SJCRH30 (cell line): ENCODE results near the gene PNPLA7. TPM values are rescaled to one million over a fixed set of nuclear protein-coding genes. Genes with fewer than 3 reads are reported as not detected.
"Not testable (repeated sequence)": the region's sequence is repeated elsewhere in the genome, so short reads cannot be mapped to it uniquely, and the experiment has no call there.

Experiments used
- DNase-seq, 2 experiments: peaks; one replicate each; pipeline ENCODE4 v3.0.0-alpha.2; 2015 to 2020
- H3K27ac ChIP-seq: fragments of 250-450 bp; sonication (Bioruptor Pico); 2 replicates; pipeline ENCODE4 v1.5.1; 2020; ENCODE audit warnings: mild to moderate bottlenecking, moderate library complexity
- H3K27me3 ChIP-seq: fragments of 250-450 bp; sonication (Bioruptor Pico); 2 replicates; pipeline ENCODE4 v1.5.1; 2020; ENCODE audit warnings: mild to moderate bottlenecking, moderate library complexity
- H3K36me3 ChIP-seq: fragments of 250-450 bp; sonication (Bioruptor Pico); 2 replicates; pipeline ENCODE4 v1.5.1; 2020; ENCODE audit warnings: mild to moderate bottlenecking, moderate library complexity
- H3K4me1 ChIP-seq: fragments of 250-450 bp; sonication (Bioruptor Pico); 2 replicates; pipeline ENCODE4 v1.5.1; 2020; ENCODE audit warnings: mild to moderate bottlenecking, moderate library complexity
- H3K4me3 ChIP-seq: fragments of 250-450 bp; sonication (Bioruptor Pico); 2 replicates; pipeline ENCODE4 v1.5.1; 2020; ENCODE audit warnings: mild to moderate bottlenecking, moderate library complexity
- H3K9me3 ChIP-seq: fragments of 250-450 bp; sonication (Bioruptor Pico); replicated peaks from 2 replicates; pipeline ENCODE4 v1.5.1; 2020; ENCODE audit warnings: mild to moderate bottlenecking, moderate library complexity
- total RNA-seq: library from RNA; depleted of rRNA; stranded (reverse); fragments of >200 nt; shearing (Covaris generic); gene quantifications from 2 replicates; pipeline ENCODE4 v1.2.3, GENCODE V29; 2014

Gene PNPLA7
- total RNA-seq, 1 experiment from 2014 or later = 0.14 TPM

DNA sequence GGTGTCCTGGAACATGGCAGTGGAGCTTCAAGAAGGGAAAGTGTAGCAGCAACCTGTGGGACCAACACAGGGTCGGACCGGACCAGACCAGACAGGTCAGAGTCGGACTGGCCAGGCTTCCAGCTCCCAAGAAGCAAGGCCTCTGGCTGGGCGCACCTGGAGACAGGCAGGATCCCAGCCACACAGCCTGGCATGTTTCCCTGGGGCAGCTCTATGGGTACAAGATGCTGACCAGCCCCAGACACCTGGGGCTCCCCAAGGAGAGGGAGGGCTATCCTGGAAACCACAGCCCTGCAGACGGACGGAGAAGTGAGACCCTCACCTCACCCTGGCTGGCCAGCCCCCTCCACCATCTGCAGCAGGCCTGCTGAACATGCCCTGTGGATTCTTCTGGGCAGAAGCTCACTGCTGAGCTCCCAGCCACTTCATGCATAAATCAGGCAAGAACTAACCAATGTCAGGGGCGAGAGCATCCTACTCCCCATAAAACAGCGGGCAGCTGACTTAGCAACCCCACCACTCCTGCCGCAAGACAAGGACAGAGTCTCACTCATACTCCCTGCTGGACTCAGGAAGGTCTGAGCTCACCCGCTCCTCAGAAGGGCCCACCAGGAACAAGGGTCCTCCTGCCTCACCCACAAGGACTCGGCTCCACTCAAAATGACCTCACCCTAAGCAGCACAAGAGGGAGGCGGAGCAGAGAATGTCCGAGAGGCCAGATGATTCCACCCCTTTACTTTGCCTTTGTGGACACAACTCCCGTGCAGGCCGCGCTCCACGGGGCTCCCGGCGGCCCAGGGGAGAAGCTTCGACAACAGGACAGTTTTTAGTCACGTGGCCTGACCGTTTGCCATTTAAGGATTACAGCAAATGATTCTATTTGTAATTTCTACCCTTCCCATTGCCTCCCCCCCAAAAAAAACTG lies 31.4 kb upstream of the PNPLA7 start:
- Histone ChIP-seq H3K27ac (no peak overlapping the region), H3K9me3 (no peaks in the 10 kb centered on the region), H3K4me1 (peaks cover 9% of the 10 kb centered on the region; the same call in 1 of the 2 replicates), H3K4me3 (no peak overlapping the region), H3K36me3 (peaks cover 25% of the 10 kb centered on the region), H3K27me3 (no peaks in the 10 kb centered on the region)
- DNase-seq = no peak

GRCh38 chr9:137580954-137581322 lies 30.7 kb upstream of the PNPLA7 start:
- Histone ChIP-seq H3K4me1 (peaks cover 9% of the 10 kb centered on the region; the same call in 1 of the 2 replicates), H3K4me3 (no peak overlapping the region), H3K9me3 (no peaks in the 10 kb centered on the region), H3K27me3 (no peaks in the 10 kb centered on the region), H3K27ac (no peak overlapping the region), H3K36me3 (peaks cover 23% of the 10 kb centered on the region; the same call in 1 of the 2 replicates)
- DNase-seq = no peak

DNA sequence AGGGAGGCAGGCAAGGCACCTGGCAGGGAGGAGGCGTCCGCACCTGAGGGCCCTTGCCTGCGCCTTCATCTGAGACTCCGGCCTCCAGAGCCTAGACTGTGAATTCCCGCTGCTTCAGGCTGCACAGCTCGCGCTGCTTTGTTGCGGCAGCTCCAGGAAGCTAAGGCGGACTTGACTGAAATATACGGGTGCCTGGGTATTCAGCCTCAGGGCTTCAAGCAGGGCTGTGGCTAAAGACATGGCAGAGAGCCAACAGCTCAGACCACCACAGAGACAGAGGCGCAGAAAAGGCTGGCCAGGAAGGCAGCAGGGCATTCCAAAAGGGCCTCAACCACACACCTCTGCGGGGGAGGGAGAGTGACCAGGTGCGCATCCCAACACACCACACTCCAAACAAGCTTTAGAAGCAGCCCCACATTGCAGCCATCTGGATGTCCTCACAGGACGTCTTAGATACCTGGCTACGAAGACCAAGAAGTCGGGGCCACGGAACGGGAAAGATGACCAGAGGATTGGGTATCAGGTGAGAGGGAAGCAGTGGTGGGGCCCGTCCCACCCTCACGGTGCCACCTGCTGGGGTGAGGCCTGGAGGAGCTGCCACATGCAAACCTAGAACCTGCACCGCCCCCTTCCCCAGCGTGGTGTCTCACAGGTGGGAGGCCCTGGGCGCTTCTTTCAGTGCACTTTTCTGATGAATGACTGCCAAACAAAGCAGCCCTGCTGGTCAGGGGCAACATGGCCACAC lies 30.2 kb upstream of the PNPLA7 start:
- Histone ChIP-seq H3K27me3 (no peaks in the 10 kb centered on the region), H3K4me1 (peaks cover 9% of the 10 kb centered on the region; the same call in 1 of the 2 replicates), H3K4me3 (no peak overlapping the region), H3K9me3 (no peaks in the 10 kb centered on the region), H3K27ac (no peak overlapping the region), H3K36me3 (peaks cover 23% of the 10 kb centered on the region; the same call in 1 of the 2 replicates)
- peak; percentile 81 for DNase-seq

DNA sequence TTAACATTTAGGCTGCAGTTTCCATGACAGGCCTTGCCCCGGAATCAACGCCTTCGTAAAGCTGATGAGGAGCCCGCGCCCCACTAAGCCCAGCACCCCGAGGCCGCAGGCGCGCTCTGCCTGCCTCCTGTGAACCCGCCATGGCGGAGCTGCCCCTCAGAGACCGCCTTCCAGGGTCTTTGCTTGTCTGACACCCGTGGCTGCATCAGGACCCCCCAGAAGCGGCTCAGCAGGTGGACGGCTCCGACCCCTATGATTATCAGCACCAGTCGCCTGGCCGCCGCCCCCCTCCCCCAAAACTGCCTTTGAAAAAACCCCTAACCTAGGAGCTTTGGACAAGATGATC lies 29.0 kb upstream of the PNPLA7 start:
- H3K27ac ChIP-seq = no peak overlapping the region
- peak overlapping the region; percentile 95; the same call in 1 of the 2 replicates for H3K4me3 ChIP-seq
- H3K27me3 ChIP-seq = no peaks in the 10 kb centered on the region
- no peaks in the 10 kb centered on the region for H3K9me3 ChIP-seq
- no peak for DNase-seq
- peaks cover 9% of the 10 kb centered on the region; the same call in 1 of the 2 replicates for H3K4me1 ChIP-seq
- peaks cover 24% of the 10 kb centered on the region; the same call in 1 of the 2 replicates for H3K36me3 ChIP-seq

GRCh38 chr9:137578518-137579258 lies 28.5 kb upstream of the PNPLA7 start, which contains the start of gene DPH7:
TSS of gene DPH7 (minus strand) at chr9:137578925. CDS start at chr9:137578777, 148 bp downstream.
- peak; percentile 96 for DNase-seq
- Histone ChIP-seq H3K9me3 (no peaks in the 10 kb centered on the region), H3K4me1 (peaks cover 9% of the 10 kb centered on the region; the same call in 1 of the 2 replicates), H3K27me3 (no peaks in the 10 kb centered on the region), H3K36me3 (peaks cover 29% of the 10 kb centered on the region), H3K27ac (peak within 1 kb of the TSS; percentile 46), H3K4me3 (peak within 1 kb of the TSS; percentile 95)

- H3K9me3 ChIP-seq = no peaks in the 10 kb centered on the region
- no peak overlapping the region for H3K27ac ChIP-seq
- no peak for DNase-seq
- H3K27me3 ChIP-seq = no peaks in the 10 kb centered on the region
- H3K4me1 ChIP-seq = peaks cover 9% of the 10 kb centered on the region; the same call in 1 of the 2 replicates
- H3K36me3 ChIP-seq = peaks cover 30% of the 10 kb centered on the region
- H3K4me3 ChIP-seq = no peak overlapping the region
These were observed 25.7 kb upstream of the PNPLA7 start for GRCh38 chr9:137575716-137576411.

DNA sequence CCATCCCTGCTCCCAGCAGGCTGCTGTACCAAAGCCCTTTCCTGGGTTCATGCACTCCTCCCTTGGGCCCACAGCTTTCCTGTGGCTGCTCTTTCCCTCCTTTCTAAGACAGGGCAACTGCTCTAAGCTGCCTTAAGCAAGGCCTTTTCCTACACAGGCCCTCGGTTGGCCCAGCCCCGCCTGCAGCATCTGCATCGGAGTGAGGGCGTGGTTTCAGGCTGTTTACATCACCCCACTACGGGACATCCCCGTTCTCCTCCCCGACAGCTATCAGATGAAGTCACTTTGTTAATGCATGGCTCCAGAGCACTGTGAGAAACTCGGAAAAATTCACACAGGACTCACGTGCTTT lies 25.1 kb upstream of the PNPLA7 start:
- H3K36me3 ChIP-seq = peaks cover 35% of the 10 kb centered on the region
- no peak overlapping the region for H3K4me3 ChIP-seq
- no peak for DNase-seq
- H3K27me3 ChIP-seq = no peaks in the 10 kb centered on the region
- H3K9me3 ChIP-seq = no peaks in the 10 kb centered on the region
- H3K4me1 ChIP-seq = peaks cover 6% of the 10 kb centered on the region; the same call in 1 of the 2 replicates
- H3K27ac ChIP-seq = no peak overlapping the region

DNA sequence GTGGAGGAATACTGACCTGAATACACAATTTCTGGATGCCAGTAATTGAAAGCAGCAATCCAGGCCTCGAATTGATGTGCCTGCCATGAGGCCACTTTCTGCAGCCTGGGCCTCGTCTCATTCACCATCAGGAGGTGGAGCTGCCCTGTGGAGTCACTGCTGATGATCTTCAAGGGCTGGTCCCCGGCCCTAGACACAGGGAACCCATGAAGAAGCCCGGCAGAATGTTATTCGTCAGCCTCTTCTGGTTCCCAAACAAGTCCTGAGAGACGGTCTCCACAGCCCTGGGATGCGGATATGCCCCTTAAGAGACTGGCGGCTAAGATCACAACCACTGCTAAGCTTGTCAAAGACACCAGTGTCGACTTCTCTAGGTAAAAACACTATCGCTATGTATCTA lies 24.0 kb upstream of the PNPLA7 start:
- no peaks in the 10 kb centered on the region; the same call in 1 of the 2 replicates for H3K4me1 ChIP-seq
- no peak for DNase-seq
- peaks cover 35% of the 10 kb centered on the region for H3K36me3 ChIP-seq
- H3K27me3 ChIP-seq = no peaks in the 10 kb centered on the region
- no peaks in the 10 kb centered on the region for H3K9me3 ChIP-seq
- H3K4me3 ChIP-seq = no peak overlapping the region
- H3K27ac ChIP-seq = no peak overlapping the region

GRCh38 chr9:137570566-137570965 lies 20.4 kb upstream of the PNPLA7 start:
- Histone ChIP-seq H3K27ac (no peak overlapping the region), H3K4me1 (no peaks in the 10 kb centered on the region), H3K27me3 (no peaks in the 10 kb centered on the region), H3K4me3 (no peak overlapping the region), H3K9me3 (no peaks in the 10 kb centered on the region), H3K36me3 (peaks cover 32% of the 10 kb centered on the region)
- no peak for DNase-seq

DNA sequence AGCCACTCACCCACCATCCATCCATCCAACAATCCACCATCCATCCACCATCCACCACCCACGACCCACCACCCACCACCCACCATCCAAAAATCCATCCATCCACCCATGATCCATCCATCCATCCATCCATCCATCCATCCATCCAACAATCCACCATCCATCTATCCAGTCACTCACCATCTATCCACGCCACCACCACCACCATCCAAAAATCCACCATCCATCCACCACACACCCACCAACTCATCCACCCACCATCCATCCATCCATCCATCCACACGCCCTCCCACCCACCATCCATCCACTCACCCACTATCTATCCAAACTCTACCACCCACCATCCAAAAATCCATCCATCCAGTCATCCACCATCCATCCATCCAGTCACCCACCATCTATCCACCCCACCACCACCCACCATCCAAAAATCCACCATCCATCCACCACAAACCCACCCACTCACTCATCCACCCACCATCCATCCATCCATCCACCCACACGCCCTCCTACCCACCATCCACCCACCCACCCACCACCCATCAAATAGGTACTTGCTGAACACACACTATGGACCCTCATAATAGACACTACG lies 19.5 kb upstream of the PNPLA7 start:
- no peak overlapping the region for H3K27ac ChIP-seq

GRCh38 chr9:137568445-137568844 lies 18.2 kb upstream of the PNPLA7 start:
- peaks cover 28% of the 10 kb centered on the region for H3K36me3 ChIP-seq
- DNase-seq, H3K27ac ChIP-seq, H3K4me1 ChIP-seq, H3K9me3 ChIP-seq, H3K4me3 ChIP-seq, H3K27me3 ChIP-seq: not testable (repeated sequence)

More for the DNA sequence above, 19.5 kb upstream of the PNPLA7 start:
- peaks cover 28% of the 10 kb centered on the region for H3K36me3 ChIP-seq
- H3K9me3 ChIP-seq = no peaks in the 10 kb centered on the region
- no peaks in the 10 kb centered on the region for H3K4me1 ChIP-seq
- no peak for DNase-seq
- H3K27me3 ChIP-seq = no peaks in the 10 kb centered on the region
- H3K4me3 ChIP-seq = no peak overlapping the region

- DNase-seq = no peak
- no peak overlapping the region for H3K27ac ChIP-seq
- H3K4me3 ChIP-seq = no peak overlapping the region
- H3K4me1 ChIP-seq = no peaks in the 10 kb centered on the region
- no peaks in the 10 kb centered on the region for H3K9me3 ChIP-seq
- H3K27me3 ChIP-seq = no peaks in the 10 kb centered on the region
- peaks cover 26% of the 10 kb centered on the region for H3K36me3 ChIP-seq
These were observed 14.7 kb upstream of the PNPLA7 start for GRCh38 chr9:137564817-137565411.

DNA sequence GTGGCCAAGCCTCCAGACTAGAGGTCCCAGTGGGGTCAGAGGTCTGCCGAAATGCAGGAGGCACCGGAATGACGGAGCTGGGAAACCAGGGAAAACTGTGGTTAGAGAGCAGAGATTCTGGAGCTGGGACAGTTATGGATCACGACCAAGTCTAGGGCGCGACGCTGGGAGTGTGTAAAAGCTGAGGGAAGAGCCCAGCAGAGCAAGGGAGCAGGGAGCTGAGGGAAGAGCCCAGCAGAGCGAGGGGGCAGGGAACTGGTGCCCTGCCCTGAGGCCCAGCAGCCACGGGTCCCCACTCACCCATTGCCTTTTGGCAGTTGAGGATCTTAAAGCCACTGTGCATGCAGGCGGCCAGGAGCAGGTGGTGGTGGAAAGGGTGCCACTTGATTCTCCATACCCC lies 13.9 kb upstream of the PNPLA7 start:
- Histone ChIP-seq H3K9me3 (no peaks in the 10 kb centered on the region), H3K27ac (no peak overlapping the region), H3K4me3 (no peak overlapping the region), H3K36me3 (peaks cover 34% of the 10 kb centered on the region), H3K4me1 (no peaks in the 10 kb centered on the region), H3K27me3 (no peaks in the 10 kb centered on the region)
- DNase-seq = no peak
